Measurements from ENCODE around the gene NEK6.

The NEK6 gene

DNA sequence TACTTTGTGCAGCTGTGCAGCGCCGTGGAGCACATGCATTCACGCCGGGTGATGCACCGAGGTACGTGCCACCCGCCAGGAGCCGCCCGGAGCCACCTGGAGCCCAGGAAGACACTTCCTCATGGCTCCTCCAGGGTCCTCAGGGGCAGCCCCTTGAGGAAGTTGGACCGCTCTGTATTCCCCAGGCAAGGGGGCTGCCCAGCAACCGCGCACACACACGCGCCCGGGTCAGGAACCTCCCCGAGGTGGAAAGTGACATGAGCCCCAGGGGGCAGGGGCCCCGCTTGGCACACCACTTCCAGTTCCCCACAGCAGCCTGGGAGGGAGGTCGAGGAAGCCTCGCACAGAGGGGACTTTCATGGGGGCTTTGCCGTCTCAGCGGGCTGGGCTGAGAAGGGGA, 68.6 kb downstream of the NEK6 start:
- DNase-seq, result no peak

DNA sequence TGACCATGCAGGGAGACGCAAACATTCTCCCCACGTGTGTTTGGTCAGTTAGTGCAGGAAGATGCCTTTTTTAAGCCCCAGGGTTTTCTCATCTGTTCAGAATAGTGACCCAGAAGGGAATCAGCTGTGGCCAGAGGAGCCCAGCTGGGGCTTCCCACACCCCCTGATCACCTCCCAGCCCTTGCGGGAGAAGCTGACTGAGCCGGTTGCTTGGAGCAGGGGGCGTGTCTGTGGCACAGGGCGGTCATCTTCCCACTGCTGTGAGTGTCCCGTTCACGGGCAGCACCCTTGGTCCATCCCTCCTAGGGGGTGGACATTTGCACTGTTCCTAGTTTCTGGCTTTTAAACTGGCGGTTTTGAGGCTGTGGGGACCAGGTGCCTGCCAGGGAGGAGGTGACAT, 69.7 kb downstream of the NEK6 start:
- DNase-seq, result no peak

DNA sequence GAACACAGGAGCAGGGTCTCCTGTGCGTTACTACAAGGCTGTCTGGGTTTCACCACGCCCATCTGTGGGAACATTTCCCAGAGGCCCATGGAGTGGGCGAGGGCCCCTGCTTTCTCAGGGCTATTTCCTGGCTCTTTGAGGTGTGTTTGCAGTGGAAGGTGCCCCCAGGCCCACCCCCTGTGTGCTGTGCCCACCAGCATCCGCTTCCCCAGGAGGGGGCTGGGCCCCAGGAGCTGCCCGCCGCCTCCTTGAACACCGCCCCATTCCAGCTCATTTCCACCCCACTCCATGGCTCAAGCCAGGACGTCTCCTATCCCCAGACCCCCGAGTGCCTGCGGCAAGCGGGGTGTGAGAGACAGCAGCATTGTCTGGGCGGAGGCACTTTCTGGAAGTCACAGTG, 70.5 kb downstream of the NEK6 start:
- no peak for DNase-seq

DNA sequence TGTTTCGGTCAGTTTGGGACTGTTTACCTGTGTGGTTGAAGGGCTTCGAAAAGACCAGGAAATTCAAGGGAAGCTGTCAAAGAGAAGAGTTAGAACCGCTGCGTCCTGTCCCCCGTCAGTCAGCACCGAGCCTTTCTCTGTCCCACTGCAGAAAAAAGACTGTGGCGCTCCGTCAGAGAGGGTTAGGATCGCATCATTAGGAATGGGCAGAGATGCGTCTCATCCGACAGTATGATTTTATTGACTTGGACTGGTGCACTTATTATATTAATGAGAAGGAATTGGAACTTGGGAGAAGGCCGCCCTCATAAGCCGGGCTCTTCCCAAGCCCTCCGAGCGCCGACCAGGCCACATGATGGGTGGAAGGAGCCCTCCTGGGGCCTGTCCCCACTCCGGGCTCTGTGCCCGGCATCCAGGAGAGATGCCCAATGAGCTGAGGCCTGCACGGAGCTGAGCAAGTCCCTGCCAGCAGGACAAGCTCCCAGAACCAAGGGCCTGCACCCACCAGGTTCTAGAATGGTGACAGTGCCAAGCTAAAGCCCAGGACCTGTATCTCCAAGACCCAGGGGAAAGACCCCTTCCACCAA, 71.5 kb downstream of the NEK6 start:
- DNase-seq, result no peak

DNA sequence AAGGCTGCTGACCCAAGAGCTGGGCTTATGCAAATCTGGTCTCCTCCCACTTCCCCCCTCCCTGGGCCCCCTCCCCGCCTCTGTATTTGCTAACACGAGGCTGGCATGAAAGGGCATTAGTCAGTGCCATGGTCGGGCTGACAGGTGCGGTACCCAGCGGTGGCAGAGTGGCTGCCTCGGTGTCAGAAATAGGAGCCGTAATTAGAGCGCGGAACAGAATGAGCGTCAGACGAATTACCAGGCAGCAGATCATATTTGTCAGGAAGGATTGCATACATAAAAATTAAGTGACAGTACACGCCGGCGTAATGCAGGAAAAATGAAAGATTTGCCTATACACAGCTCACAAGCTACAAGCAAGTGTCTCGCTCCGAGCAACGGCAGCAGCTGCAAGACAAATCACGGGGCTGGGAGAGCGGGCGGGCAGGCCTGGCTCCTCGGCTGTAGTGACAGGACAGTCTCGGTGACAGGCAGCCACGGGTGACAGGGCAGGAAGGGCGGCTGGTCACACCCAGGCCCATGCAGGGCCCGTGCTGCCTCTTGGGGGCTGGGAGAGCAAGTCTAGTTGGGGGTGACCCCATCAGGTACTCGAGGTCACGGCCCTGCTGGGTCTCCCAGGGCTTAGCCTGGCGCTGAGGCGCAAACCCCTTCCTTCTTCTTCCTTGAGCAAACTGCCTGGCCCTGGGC, 72.4 kb downstream of the NEK6 start:
- no peak for DNase-seq

DNA sequence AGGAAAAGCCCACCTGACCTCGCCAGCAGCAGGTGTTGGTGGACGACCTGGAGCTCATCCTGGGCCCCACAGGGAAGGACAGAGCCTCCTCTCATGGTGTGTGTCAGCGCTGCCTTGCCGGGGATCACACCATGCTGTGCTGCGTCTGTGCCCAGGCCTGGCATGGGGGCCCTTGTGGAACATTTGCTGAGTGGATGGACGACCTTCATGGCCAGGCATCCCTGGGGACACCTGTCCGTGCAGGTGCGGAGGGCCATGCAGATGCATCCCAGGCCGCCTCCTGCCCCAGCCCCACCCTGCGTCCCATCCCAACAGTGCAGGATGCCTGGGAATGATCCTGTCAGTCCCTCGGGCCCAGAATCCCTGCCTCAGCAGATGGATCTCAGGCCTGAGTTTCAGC, 73.8 kb downstream of the NEK6 start:
- no peak for DNase-seq

DNA sequence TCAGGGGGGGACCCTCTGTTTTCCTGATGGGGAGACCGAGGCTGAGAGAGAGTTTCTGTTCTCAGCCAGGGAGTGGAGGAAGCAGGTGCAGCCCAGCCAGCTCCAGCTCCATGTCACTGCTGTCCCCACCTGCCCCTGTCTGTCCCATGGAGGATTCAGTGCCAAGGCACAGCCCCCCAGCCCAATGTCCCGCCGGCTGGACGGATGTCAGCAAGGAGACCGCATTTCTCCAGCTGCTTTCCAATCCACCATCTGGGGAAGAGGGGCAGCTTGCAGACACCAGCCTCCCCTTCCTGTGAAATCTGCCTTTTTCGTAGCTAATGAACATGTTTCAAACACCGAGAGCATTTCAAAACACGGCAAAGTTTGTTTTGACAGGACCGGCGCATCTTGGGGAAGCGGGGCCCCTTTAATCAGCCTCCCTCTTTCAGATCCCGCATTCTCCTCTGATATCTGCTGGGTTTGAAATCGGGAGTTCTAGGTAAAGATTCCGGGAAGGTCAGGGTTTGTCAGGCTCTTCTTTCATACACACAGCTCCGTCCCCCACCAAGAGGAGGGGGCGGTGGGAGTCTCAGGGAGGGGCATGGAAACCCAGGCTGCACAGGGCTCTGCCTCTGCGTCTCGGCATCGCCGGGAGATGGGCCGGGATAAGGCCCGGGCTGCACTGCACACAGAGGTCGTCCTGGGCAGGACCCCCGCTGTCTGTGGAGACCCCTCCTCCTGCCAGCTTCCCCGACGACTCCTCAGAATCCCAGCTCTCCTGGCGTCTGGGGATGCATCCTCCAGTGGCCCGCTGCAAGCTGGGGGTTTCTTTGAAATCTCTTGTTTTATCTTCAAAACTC, 74.8 kb downstream of the NEK6 start:
- DNase-seq, result no peak

DNA sequence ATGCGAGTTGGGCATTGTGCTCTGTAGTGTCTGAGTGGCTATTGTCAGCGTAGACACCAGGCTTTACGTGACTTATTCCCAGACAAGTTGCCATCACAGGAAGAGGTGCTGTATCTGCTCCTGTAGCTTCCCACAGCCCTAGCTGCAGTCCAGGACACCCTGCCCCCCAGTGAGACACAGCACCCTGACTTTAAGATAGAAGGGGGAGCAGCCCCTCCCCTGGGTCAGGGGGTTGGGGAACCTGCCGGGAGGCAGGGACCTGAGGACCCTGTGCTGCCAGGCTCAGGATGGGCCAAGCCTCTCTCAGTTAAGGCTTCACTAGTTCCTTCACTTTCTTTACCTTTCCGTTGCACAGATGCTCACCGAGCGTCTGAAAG, 75.4 kb downstream of the NEK6 start:
- DNase-seq, result no peak

DNA sequence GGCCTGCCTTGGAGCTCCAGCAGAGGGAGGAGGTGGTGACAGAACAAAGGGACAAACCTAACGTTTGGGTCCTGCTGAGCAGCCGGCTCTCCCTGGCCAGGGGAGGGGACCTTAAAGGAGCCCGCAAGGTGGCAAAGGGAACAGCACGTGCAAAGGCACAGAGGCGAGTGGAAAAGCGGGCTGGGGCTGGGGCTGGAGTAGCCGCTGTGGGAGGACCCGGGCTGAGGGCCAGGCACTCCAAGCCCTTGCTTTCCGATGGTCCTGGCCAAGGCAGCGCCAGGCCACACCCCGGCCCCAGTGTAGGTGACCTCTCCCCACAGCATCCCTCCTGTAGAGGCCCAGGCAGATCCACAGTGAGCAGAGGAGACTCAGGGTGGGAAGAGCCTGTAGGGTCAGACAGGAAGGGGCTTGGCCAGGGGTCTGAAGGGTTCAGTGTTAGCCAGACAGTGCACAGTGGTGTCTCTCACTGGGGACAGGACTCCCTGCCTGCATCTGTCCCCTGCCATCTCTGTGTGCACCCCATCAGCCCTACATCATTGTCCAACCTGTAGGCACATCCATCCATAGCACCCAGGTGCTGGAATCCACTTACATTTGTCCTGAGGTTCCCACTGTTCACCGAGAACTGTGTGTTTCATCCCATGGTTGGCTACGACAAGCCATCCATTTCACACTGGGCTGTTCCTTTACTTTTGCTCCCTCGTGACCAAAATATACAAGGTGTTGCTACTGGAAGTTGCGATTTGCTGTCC, 77.0 kb downstream of the NEK6 start:
- no peak for DNase-seq

DNA sequence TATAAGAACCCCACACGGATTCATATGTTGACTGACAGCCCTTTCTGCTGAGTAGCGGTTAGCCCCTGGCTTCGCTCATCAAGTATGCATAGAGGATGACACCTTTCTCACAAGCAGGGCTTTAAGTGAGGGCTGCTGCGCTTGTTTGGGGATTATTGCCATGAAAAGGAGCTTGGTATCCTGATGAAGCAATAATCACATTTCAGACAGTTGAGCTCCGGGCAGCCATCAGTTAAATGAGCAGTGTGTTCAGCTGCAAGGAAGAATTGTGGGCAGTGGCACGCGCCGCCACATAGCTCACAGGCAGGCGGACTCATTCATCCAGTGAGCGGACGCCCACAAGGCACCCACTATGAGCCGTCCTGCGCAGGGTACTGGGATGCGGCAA, 77.6 kb downstream of the NEK6 start:
- no peak for DNase-seq

DNA sequence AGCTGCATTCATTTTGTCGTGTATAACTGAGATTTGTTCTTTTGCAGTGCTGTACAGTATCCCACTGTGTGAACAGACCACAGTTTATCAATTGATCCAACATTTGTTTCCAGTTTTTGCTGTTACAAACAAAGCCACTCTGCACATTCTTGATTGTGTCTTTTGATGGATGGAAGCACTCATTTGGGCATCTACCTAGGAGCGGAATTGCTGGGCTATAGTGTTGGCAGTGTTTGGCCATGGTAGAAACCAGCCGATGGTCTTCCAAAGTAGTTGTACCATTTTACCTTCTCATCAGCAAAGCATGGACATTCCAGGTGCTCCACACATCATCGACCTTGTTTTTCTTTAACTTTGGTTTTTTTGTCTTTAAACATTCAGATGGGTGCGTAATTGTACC, 79.8 kb downstream of the NEK6 start:
- no peak for DNase-seq

DNA sequence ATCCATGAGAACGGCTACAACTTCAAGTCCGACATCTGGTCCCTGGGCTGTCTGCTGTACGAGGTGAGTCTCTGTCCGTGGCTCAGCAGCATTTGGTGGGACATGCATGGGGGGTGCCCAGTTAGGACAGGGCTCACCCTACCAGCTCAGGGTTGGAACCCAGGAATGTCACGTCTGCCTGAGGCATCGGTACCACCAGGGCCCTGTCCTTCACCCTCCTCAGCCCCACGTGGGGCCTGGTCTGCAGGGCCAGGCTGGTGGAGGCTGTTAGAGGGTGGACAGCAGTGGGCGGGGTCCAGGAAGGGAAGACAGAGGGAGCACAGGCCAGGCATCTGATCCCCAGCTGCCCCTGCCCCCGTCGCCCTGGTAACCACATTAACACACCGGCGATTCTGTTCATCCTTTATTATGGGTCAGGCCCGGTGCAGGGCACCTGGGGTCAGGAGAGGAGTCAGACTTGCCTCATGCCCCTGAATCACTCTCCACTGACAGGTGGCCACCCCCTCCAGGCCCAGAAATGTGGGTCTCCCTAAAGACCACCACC, 81.9 kb downstream of the NEK6 start:
- no peak for DNase-seq

DNA sequence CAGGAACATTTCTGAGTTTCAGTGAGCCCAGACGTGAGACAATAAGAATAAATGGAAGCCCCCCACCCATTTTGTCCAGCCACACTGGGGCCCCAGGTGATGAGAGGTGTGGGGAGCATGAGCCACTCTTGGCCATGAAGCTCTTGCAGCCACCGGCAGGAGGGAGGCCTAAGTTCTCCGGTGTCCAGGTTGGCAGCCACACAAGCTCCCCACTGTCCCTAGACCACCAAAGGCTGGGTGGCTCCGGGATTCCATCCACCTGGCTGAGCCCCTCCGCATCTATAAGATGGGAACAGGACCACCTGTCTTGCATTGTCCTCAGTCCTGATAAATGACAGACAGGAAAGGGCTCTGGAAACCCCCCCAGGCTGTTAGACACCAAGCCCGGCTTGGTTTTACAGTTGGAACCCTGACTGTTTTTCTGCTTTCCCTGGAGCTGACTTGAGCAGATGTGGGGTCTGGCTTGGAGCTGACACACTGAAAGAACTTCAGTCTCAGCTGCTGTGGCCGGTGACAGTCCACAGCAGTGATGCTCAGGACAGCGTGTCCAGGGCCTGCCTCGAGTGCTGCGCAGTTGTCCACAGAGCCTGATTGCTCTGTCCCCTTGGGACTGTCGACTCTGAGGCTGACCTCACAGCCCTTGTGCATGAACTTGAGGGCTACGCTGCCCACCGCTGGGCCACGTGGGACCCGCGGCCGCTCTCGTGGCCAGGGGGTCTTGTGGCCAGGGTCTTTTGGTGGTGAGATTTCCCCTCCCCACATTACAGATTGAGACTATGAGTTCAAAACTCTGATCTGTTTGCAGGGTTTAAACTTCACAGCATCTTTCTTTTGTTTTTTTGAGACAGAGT, 82.7 kb downstream of the NEK6 start:
- DNase-seq, result no peak

DNA sequence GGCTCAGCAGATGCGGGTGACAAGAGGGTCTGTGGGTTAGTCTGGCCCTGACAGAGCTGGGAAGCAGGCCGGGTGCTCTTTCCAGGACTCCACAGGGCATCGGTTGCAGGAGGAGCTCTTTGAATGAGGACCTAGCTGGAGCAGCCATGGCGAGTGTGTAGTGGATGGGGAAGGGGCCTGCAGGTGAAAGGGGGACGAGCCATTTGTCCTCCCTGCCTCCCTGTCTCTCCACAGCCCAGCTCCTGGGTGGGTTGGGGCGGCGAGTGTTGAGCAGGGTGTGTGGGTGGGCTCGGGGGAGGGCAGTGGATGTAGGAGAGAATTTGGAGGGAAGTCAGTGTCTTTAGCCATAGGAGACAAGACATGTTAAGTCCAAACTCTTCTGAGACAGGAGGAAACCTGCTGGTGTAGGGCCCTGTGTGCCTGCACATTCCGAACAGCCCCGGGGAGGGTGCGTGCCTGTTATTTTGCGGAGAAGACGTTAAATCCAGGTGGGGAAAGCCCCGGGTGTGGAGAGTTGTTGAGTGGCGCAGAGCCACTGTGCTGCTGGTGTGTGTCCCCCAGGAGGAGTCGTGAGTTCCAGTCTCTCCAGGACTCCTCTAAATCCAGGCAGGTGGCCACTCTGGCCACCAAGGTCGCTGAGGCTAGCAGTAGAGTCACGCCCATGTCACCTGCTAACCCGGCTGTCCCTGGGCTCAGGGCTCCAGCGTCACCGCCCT, 83.9 kb downstream of the NEK6 start:
- no peak for DNase-seq

DNA sequence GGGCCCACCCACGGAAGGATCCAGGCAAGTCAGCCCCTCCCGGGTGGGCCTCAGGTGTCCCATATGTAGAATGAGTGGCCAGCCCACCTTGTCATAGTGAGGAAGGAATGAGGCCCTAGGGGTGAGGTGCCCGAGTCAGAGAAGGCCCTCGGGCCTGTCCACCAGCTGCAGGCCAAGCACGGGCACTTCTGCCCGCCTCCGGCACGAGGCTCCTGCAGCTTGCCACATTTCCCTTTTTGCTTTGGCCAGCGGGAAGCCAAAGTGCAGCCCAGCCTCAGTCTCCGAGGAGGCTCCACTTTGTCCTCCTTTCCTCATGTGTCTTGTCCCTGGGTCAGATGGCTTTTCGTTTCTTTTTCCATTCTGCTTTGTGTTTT, 84.6 kb downstream of the NEK6 start:
- DNase-seq, result no peak

DNA sequence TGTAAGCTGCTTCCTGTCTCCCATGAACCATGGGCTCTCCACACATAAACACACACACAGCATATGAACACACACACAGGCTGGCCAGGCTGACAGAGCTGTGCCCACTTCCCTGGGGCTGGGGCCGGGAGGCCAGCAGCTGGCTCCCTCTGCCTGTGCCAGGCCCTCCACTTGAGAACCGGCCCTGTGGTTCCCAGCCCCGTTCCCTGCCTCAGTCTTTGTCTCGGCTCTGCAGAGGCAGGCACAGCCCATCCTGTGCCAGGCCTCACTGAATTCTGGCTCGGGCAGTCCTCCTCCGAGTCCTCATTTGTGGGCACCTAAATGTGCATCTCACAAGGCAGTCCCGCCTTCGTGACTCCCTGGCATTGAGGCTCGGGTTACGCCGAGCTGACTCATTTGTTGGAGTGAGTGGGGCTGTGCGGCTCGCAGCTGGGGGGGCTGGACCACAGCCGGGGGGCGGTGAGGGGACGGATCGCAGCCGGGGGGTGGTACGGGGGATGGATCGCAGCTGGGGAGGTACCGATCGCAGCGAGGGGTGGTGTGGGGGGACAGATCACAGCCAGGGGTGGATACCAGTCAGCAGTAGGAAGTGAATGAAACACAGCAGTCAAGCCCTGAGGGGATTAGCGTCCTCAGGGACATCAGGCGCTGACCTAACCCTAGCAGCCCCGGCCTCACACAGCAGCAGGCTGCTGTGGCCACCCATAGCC, 85.2 kb downstream of the NEK6 start:
- no peak for DNase-seq

DNA sequence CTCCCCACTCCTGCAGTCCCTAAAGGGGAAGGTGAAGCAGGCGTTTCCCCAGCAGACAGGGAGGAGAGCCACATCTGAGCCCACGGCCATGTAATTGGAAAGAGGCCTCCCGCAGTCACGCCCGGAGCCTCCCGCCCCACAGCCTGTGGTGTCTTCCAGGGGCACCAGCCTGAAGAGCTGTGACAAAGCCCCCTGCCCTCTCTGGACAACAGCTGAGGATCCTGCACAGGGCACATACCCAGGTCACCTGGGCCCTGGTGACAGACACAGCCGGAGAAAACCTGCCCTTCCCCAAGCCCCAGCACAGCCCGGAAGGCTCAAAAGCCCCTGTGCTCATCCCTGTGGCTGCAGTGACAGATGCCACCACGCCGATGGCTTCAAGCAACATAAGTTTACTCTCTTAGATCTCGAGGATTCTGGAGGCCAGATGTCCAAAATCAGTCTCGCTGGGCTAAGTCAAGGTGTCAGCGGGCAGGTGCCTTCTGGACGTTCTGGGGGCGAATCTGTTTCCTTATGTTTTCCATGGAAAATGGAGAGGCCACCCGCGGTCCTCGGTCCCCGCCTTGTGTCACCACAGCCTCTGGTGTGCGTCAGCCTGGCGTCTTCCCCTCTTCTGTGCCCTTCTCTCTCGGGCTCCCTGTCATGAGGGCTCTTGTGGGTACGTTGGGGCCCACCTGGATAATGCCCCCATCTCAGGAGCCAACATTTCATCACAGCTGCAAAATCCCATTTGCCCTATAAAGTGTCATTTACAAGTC, 86.0 kb downstream of the NEK6 start:
- no peak for DNase-seq

DNA sequence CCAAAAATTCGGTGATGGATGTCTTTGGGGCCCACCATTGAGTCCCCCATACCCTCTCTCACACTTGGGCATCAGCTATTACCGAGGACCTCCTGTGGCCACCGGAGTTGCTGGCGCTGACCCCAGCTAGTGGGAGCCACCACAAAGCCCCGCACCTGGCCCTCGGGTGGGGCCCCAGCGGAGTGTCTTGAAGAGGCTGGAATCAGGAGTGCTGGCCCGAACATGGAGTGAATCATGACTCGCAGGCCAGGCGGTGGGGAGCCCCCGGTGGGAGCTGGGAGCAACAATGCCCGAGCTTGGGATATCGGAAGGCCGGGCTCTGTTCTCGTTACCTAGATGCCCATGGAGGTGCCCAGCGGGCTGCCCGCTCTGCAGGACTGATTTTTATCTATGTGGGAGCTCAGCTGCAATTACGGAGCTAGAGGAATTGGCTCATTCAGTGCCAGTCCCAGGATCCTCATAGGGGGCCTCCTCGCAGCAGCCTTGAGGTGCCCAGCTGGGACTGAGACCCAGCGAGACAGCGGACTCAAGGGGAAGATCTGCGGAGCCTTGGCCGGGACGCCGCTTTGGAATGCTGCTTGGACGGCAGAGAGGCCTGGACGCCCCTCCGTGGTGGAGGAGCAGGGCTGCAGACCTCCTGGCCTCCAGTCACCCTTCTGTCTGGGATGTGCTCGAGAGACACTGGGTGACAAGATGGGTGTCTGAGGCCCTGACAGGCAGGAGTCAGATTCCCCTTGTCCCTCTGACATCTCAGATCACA, 86.7 kb downstream of the NEK6 start:
- DNase-seq, result no peak

DNA sequence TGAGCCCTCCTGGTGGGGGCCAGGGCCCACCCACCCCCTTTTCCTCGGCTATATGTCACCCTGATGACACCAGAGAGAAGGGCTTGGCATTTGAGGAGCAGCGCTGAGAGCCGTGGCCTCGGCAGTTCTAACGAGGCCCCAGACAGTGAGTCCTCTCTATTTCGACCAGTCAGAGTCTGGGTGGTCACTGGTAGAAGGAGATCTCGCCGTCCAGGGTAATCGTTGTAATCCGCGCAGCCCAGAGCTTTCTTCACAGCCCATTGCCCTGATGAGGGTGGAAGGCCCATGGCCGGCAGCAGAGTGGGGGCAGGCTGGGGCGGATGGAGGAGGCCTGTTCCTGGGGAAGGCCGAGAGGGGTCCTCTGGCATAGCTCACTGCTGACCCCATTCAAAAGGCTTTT, 87.3 kb downstream of the NEK6 start:
- no peak for DNase-seq

Data from activated CD4-positive, alpha-beta T cell treated with anti-CD3 and anti-CD28 coated beads for 4 hours (primary cell).